CD4-positive, CD25-positive, alpha-beta regulatory T cell (primary cell): ENCODE measurements around the gene ZNF407. TPM values are rescaled to one million over a fixed set of nuclear protein-coding genes. Genes with fewer than 3 reads are reported as not detected.

Experiments
- ATAC-seq, 2 donors: fragments of 150-1000 bp; cut with Tn5 transposase; one replicate each; pipeline ENCODE4 v1.10.0; 2021; ENCODE audit warnings: low read depth in 2 of 2, moderate number of reproducible peaks in 2 of 2, moderate library complexity in 1 of 2
- DNase-seq, 3 donors: peaks; one replicate each; pipeline versions ENCODE4 v3.0.0 to v3.0.0-alpha.2; 2012 to 2022; ENCODE audit warnings: mixed read lengths in 1 of 3
- H3K27ac ChIP-seq: one replicate; pipeline ENCODE4 v1.7.0; 2013; ENCODE audit warnings: mild to moderate bottlenecking, low read length; ENCODE audit not compliant: insufficient read depth, poor library complexity, severe bottlenecking
- H3K27me3 ChIP-seq: one replicate; pipeline ENCODE4 v1.7.0; 2013; ENCODE audit warnings: low read length; ENCODE audit not compliant: control insufficient read depth, insufficient read depth
- H3K36me3 ChIP-seq: one replicate; pipeline ENCODE4 v1.7.0; 2013; ENCODE audit warnings: mild to moderate bottlenecking, low read length, moderate library complexity; ENCODE audit not compliant: control insufficient read depth, insufficient read depth
- H3K4me1 ChIP-seq: 2 replicates; pipeline ENCODE4 v1.7.0; 2013; ENCODE audit warnings: mild to moderate bottlenecking, low read length; ENCODE audit not compliant: insufficient read depth, control insufficient read depth, poor library complexity, severe bottlenecking
- H3K4me3 ChIP-seq: one replicate; pipeline ENCODE4 v1.7.0; 2013; ENCODE audit warnings: low read depth, mild to moderate bottlenecking, low read length, moderate library complexity
- H3K9me3 ChIP-seq, 2 experiments: 1 replicate in 1 of 2; 2 replicates in 1 of 2; pipeline ENCODE4 v1.7.0; 2013; ENCODE audit warnings: low read length in 2 of 2, mild to moderate bottlenecking in 1 of 2, moderate library complexity in 1 of 2; ENCODE audit not compliant: control insufficient read depth in 2 of 2
- H3K27ac Mint-ChIP-seq, 3 donors: one replicate each; pipeline ENCODE4 v1.8.0; 2020 to 2022; ENCODE audit warnings: mild to moderate bottlenecking in 3 of 3, mixed read lengths in 3 of 3, moderate library complexity in 2 of 3
- H3K27me3 Mint-ChIP-seq: one replicate; pipeline ENCODE4 v1.8.0; 2022; ENCODE audit warnings: mild to moderate bottlenecking, mixed read lengths
- H3K36me3 Mint-ChIP-seq: one replicate; pipeline ENCODE4 v1.8.0; 2020; ENCODE audit warnings: mixed read lengths
- H3K4me1 Mint-ChIP-seq, 4 donors: one replicate each; pipeline ENCODE4 v1.8.0; 2020 to 2022; ENCODE audit warnings: mixed read lengths in 4 of 4, mild to moderate bottlenecking in 1 of 4
- H3K4me3 Mint-ChIP-seq, 4 donors: one replicate each; pipeline ENCODE4 v1.8.0; 2020 to 2022; ENCODE audit warnings: mild to moderate bottlenecking in 4 of 4, mixed read lengths in 4 of 4, moderate library complexity in 3 of 4
- H3K9me3 Mint-ChIP-seq, 7 donors: one replicate each; pipeline ENCODE4 v1.8.0; 2020 to 2022; ENCODE audit warnings: mixed read lengths in 7 of 7, mild to moderate bottlenecking in 3 of 7, moderate library complexity in 2 of 7
- polyA plus RNA-seq, 4 donors: library from polyadenylated mRNA; unstranded; fragments of 300-500 nt; fragmentation: Illumina TruSeq; gene quantifications; one replicate each; pipeline ENCODE4 v1.2.3, GENCODE V29; 2021
- total RNA-seq: library from RNA; stranded (reverse); gene quantifications from one replicate; pipeline ENCODE4 v1.2.3, GENCODE V29; 2022

Gene ZNF407
- total and polyA plus RNA-seq, 5 donors from 2014 or later, result 2.0 to 34.0 (median 3.8) TPM

DNA sequence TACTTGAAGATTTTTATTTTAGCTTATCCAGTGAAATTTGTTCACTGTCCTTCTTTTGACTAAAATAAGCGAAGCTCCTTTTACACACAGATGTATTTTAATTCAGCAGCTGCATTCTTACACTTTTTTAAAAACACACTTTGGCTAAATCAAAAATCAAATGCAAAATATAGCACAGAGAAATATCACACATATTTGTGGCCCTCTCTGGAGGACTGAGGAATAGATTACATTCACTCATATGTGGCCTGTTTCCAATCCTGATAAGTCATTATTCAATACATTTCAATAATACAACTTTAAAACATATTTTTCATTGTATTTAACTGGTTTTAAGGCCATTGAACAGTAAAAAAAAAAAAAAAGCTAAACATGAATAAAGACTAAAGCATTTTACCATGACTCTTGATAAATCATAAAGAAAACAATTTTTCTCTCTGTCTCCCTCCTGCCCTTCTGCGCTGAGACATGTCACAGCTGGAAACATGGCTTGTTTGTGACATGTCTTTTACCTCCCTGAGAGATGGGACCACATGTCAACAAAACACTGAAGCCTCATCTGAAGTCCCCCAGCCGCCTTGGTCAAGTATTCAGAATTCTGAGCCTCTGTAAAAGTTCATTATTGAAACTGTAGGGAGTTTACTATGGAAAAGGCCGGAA lies 221.0 kb downstream of the ZNF407 start:
- ATAC-seq, result no peak
- Histone ChIP-seq H3K4me1 (no peaks in the 10 kb centered on the region), H3K27ac (no peak overlapping the region), H3K9me3 (no peaks in the 10 kb centered on the region), H3K4me3 (no peak overlapping the region), H3K36me3 (no peaks in the 10 kb centered on the region), H3K27me3 (no peaks in the 10 kb centered on the region)
- Mint-ChIP-seq H3K4me3 (no peak overlapping the region), H3K4me1 (no peaks in the 10 kb centered on the region), H3K36me3 (peaks cover 26% of the 10 kb centered on the region), H3K27me3 (no peaks in the 10 kb centered on the region), H3K27ac (no peak overlapping the region), H3K9me3 (peaks cover 0 to 6% (median 0%) of the 10 kb centered on the region in 7 donors)
- DNase-seq, result no peak

DNA sequence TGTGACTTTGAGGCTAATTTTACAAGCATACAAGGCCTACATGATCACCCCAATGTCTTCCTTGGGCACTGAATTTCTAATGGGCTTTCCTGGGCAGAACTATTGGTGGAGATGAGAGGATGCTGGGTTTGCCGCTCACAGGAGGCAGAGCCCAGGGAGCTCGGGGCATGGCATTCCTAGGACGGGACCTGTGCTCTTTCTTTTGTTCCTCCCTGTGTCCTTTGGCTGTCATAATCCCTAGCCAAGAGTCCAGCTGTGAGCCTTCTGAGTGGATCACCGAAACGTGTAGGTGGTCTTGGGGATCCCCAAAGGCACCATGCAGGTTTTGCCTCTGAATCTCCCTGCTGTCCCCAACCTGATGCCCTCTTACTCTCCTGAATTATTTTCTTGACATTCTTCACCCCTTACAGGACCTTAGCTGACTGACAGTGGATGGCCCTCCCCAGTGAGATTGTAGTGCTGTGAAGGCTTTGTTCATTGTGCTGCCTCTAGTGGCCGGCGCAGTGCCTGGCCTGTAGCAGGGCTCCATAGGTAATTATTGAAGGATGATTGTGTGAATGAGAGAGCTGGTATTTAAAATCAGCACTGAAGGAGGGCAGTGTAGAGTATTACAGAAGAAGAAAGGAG lies 221.9 kb downstream of the ZNF407 start:
- Mint-ChIP-seq H3K4me1 (no peaks in the 10 kb centered on the region), H3K27ac (no peak overlapping the region)

DNA sequence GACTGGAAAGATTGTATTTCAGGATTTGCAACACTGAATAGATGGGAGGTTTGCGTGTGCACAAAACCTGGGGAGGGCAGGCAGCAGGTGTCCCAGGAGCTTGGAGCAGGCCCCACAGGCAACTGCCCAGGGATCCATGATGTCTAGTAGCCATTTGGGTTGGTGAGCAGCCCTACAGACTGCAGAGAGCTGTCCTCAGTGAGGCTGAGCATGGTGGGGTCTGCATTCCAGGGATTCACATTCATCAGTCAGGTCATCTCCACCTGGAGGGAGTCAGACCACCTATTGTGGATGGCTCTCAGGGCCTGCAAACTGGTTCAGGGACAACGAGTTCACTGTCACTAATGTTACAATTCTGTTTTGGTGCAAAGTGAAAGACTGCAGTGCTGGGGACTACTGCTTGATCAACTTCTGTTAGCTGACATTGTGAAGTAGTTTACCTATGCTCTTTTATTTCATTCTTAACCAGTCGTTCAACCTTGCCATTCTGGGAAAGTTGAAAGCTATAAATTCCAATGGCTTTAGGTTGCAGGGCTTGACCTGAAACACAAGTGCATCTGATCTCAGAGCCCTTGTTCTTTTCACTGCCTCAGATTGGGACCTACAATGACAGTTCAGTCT lies 222.6 kb downstream of the ZNF407 start:
- no peak overlapping the region for H3K27ac Mint-ChIP-seq
- peaks cover 0 to 6% (median 0%) of the 10 kb centered on the region in 7 donors for H3K9me3 Mint-ChIP-seq

More for the DNA sequence above, 221.9 kb downstream of the ZNF407 start:
- DNase-seq (peak in 1 of 3 donors; percentile 29), ATAC-seq (no peak)
- peaks cover 30% of the 10 kb centered on the region for H3K36me3 Mint-ChIP-seq
- no peaks in the 10 kb centered on the region for H3K27me3 Mint-ChIP-seq
- no peaks in the 10 kb centered on the region for H3K9me3 ChIP-seq
- H3K36me3 ChIP-seq, result no peaks in the 10 kb centered on the region
- peaks cover 0 to 6% (median 0%) of the 10 kb centered on the region in 7 donors for H3K9me3 Mint-ChIP-seq
- no peak overlapping the region for H3K27ac ChIP-seq
- H3K4me3 ChIP-seq, result no peak overlapping the region
- no peak overlapping the region for H3K4me3 Mint-ChIP-seq
- no peaks in the 10 kb centered on the region for H3K27me3 ChIP-seq
- H3K4me1 ChIP-seq, result no peaks in the 10 kb centered on the region

DNA sequence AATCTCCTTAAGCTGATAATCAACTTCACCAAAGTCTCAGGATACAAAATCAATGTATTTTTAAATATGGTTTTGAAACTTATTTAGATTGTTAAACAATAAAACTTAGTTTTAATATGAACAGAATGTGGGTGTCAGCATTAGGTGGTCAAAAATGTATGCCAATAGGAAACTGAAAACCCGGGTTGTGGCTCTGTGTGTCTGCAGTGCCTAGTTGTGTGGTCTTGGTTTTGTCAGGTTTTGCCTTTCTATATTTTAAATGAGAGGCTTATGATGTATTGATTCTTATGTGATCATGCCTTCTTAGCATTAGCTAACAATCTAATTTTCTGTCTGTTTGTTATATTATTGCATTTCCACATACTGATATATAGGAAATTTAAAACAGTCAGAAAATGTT lies 227.8 kb downstream of the ZNF407 start:
- Mint-ChIP-seq H3K27me3 (no peaks in the 10 kb centered on the region), H3K27ac (no peak overlapping the region), H3K36me3 (peaks cover 31% of the 10 kb centered on the region), H3K4me1 (no peaks in the 10 kb centered on the region), H3K4me3 (no peak overlapping the region), H3K9me3 (peaks cover 0 to 6% (median 0%) of the 10 kb centered on the region in 7 donors)
- Histone ChIP-seq H3K4me3 (no peak overlapping the region), H3K4me1 (no peaks in the 10 kb centered on the region), H3K27me3 (no peaks in the 10 kb centered on the region), H3K9me3 (no peaks in the 10 kb centered on the region), H3K36me3 (no peaks in the 10 kb centered on the region), H3K27ac (no peak overlapping the region)
- DNase-seq (no peak), ATAC-seq (no peak)

More for the DNA sequence above, 222.6 kb downstream of the ZNF407 start:
- Histone ChIP-seq H3K27ac (no peak overlapping the region), H3K27me3 (no peaks in the 10 kb centered on the region), H3K9me3 (no peaks in the 10 kb centered on the region), H3K36me3 (no peaks in the 10 kb centered on the region), H3K4me1 (no peaks in the 10 kb centered on the region), H3K4me3 (no peak overlapping the region)
- Mint-ChIP-seq H3K4me1 (no peaks in the 10 kb centered on the region), H3K4me3 (no peak overlapping the region), H3K27me3 (no peaks in the 10 kb centered on the region), H3K36me3 (peaks cover 31% of the 10 kb centered on the region)
- ATAC-seq, result no peak
- DNase-seq, result no peak

DNA sequence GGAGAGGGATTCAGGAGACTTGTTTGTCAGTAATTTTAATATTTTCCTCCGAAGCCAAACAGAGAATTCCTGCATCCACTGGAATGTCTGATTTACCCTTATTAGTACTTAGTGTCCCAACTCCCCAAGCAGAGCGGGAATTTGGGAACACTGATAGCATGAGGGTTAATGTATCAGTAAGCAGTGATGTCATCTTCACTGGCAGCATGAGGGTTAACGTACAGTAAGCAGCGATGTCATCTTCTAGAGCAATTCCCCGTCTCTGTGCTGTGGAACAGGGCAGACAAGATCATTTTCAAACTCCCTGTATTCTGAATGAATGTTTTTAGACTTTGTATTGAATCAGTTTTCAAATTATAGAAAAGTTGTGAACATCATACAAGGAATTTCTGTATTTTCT lies 228.9 kb downstream of the ZNF407 start:
- peaks cover 0 to 3% (median 0%) of the 10 kb centered on the region in 7 donors for H3K9me3 Mint-ChIP-seq
- H3K27ac ChIP-seq, result no peak overlapping the region
- H3K36me3 Mint-ChIP-seq, result peaks cover 27% of the 10 kb centered on the region
- H3K36me3 ChIP-seq, result no peaks in the 10 kb centered on the region
- H3K9me3 ChIP-seq, result no peaks in the 10 kb centered on the region
- ATAC-seq (no peak), DNase-seq (no peak)
- H3K27ac Mint-ChIP-seq, result no peak overlapping the region
- no peaks in the 10 kb centered on the region for H3K27me3 ChIP-seq
- H3K4me3 Mint-ChIP-seq, result no peak overlapping the region
- H3K4me1 ChIP-seq, result no peaks in the 10 kb centered on the region
- no peaks in the 10 kb centered on the region for H3K27me3 Mint-ChIP-seq
- no peaks in the 10 kb centered on the region for H3K4me1 Mint-ChIP-seq
- H3K4me3 ChIP-seq, result no peak overlapping the region

DNA sequence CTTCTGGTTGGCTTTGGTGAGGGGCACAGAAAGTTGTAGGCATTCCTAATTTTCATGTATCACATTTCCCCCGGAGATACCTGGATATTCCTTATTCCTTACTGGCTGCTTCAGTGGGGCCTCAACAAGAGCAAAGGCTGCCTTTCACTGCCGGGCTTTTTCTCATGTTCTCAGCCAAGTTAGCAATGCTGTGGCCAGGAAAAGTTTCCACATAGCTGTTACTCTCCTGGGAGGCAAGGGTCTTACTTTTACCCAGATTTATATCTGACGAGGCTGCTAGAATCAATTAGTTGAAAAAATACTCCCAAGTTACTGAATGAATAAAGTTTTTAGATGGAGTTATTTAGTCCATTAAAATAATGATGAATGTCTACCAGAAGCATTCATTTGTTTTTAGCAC lies 230.5 kb downstream of the ZNF407 start:
- Mint-ChIP-seq H3K27ac (no peak overlapping the region), H3K9me3 (no peaks in the 10 kb centered on the region), H3K4me1 (no peaks in the 10 kb centered on the region), H3K36me3 (peaks cover 17% of the 10 kb centered on the region), H3K4me3 (no peak overlapping the region), H3K27me3 (no peaks in the 10 kb centered on the region)
- no peak overlapping the region for H3K4me3 ChIP-seq
- no peak overlapping the region for H3K27ac ChIP-seq
- H3K36me3 ChIP-seq, result no peaks in the 10 kb centered on the region
- no peak for DNase-seq
- no peaks in the 10 kb centered on the region for H3K27me3 ChIP-seq
- ATAC-seq, result no peak
- no peaks in the 10 kb centered on the region for H3K4me1 ChIP-seq
- no peaks in the 10 kb centered on the region for H3K9me3 ChIP-seq

DNA sequence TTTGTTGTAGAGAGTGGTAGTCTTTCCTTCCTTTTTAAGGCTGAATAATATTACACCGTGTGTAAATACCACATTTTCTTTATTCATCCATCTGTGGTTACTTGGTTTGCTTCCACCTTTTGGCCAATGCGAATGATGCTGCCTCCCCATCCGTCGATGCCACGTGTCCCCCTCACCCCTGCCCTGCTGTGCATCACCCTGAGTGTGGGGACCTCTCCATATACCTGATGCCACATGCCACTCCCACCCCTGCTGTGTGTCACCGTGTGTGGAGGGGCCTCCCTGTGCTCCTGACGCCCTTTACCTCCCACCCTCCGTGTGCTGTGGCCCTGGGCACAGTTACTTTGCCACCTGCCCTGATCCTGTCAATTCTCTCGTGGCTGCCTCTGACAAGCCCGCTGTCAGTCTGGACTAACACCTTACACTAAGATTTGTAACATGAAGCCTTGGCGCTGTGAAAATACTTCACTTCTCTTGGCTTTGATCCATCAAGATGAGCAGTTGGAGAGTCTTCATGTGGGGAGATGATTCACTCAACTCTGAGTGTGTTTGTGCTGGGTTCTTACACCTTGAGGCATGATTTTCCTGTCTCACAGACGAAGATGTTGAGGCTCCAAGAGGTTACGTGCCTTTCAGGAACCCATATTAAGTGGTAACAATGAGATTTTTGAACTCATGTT lies 234.0 kb downstream of the ZNF407 start:
- H3K9me3 Mint-ChIP-seq, result no peaks in the 10 kb centered on the region
- peak overlapping the region in 1 of 3 donors; percentile 31 for H3K27ac Mint-ChIP-seq
- no peak overlapping the region for H3K4me3 ChIP-seq
- H3K4me1 Mint-ChIP-seq, result peaks cover 0 to 5% (median 2%) of the 10 kb centered on the region in 4 donors
- no peak for DNase-seq
- H3K36me3 Mint-ChIP-seq, result peaks cover 6% of the 10 kb centered on the region
- ATAC-seq, result no peak
- no peaks in the 10 kb centered on the region for H3K9me3 ChIP-seq
- H3K4me3 Mint-ChIP-seq, result no peak overlapping the region
- no peaks in the 10 kb centered on the region for H3K27me3 Mint-ChIP-seq
- H3K27me3 ChIP-seq, result no peaks in the 10 kb centered on the region
- no peaks in the 10 kb centered on the region for H3K4me1 ChIP-seq
- no peak overlapping the region for H3K27ac ChIP-seq
- no peaks in the 10 kb centered on the region for H3K36me3 ChIP-seq
